PFSK-1 (cell line): ENCODE results near the gene CNOT8.

ENCODE experiments used
- FOXP2 ChIP-seq: optimal IDR thresholded peaks from 2 replicates; pipeline ENCODE3; 2011; ENCODE audit warnings: borderline replicate concordance, control low read depth, inconsistent platforms; ENCODE audit not compliant: insufficient read depth; ENCODE audit errors: extremely low read length, extremely low read depth
- POLR2AphosphoS5 ChIP-seq: IDR thresholded peaks from 2 replicates; pipeline ENCODE4 v1.6.1; 2012; ENCODE audit warnings: low read depth, mild to moderate bottlenecking, control low read depth, low read length, moderate library complexity
- REST ChIP-seq, 2 experiments: IDR thresholded peaks; 2 replicates each; pipeline versions ENCODE4 v1.6.1 to v1.8.0; 2011 to 2012; ENCODE audit warnings: low read depth in 2 of 2, low read length in 2 of 2, control low read depth in 1 of 2, inconsistent platforms in 1 of 2, mild to moderate bottlenecking in 1 of 2, moderate library complexity in 1 of 2; ENCODE audit not compliant: insufficient read depth in 1 of 2
- SIN3A ChIP-seq: IDR thresholded peaks from 2 replicates; pipeline ENCODE4 v1.6.1; 2012; ENCODE audit warnings: mild to moderate bottlenecking, low read length, moderate library complexity, borderline replicate concordance; ENCODE audit not compliant: insufficient read depth
- TAF1 ChIP-seq: IDR thresholded peaks from 2 replicates; pipeline ENCODE4 v1.6.1; 2012; ENCODE audit warnings: low read length, control low read depth, borderline replicate concordance; ENCODE audit not compliant: insufficient read depth

CNOT8 gene

GRCh38 chr5:154878642-154879335 is 20.4 kb downstream of the CNOT8 start:
- TF ChIP-seq POLR2AphosphoS5, result no peak
- TF ChIP-seq FOXP2, result no peak
- TF ChIP-seq TAF1, result no peak
- no peak for TF ChIP-seq REST (IDR thresholded peaks at IDR 0.05; ENCODE audit: insufficient read depth in 1 of 2, low read depth in 2 of 2, low read length in 2 of 2)
- no peak for TF ChIP-seq SIN3A

GRCh38 chr5:154881986-154882385 is 23.6 kb downstream of the CNOT8 start:
- TF ChIP-seq REST (IDR thresholded peaks at IDR 0.05; ENCODE audit: insufficient read depth in 1 of 2, low read depth in 2 of 2, low read length in 2 of 2) (no peak), SIN3A (no peak), TAF1 (no peak), FOXP2 (no peak), POLR2AphosphoS5 (no peak)

GRCh38 chr5:154884424-154884823 is 26.0 kb downstream of the CNOT8 start:
- TF ChIP-seq SIN3A, result no peak
- TF ChIP-seq POLR2AphosphoS5, result no peak
- no peak for TF ChIP-seq TAF1
- no peak for TF ChIP-seq FOXP2
- TF ChIP-seq REST (IDR thresholded peaks at IDR 0.05; ENCODE audit: insufficient read depth in 1 of 2, low read depth in 2 of 2, low read length in 2 of 2), result no peak

- TF ChIP-seq POLR2AphosphoS5 (no peak), SIN3A (no peak), FOXP2 (no peak), REST (IDR thresholded peaks at IDR 0.05; ENCODE audit: insufficient read depth in 1 of 2, low read depth in 2 of 2, low read length in 2 of 2) (no peak), TAF1 (no peak)
Observed at GRCh38 chr5:154885439-154885838, 27.0 kb downstream of the CNOT8 start.

GRCh38 chr5:154892369-154892771 is 33.9 kb downstream of the CNOT8 start:
- TF ChIP-seq SIN3A, result no peak
